Kidney (tissue), 14 donors: ENCODE data around the gene AUTS2. TPM values are rescaled to one million over a fixed set of nuclear protein-coding genes. Genes with fewer than 3 reads are reported as not detected.

ENCODE experiments used
- DNase-seq, 5 donors: peaks; one replicate each; pipeline ENCODE4 v3.0.0-alpha.2; 2013 to 2020
- FAIRE-seq: peaks from 2 replicates; lab custom pipeline; 2012; peaks lifted over from hg19 to GRCh38; lab: Jason Lieb, UNC
- H3K27ac ChIP-seq, 2 donors: one replicate each; pipeline ENCODE4 v1.7.0; 2013; ENCODE audit warnings: low read depth in 2 of 2, low read length in 2 of 2, inconsistent platforms in 1 of 2
- H3K27me3 ChIP-seq: one replicate; pipeline ENCODE4 v1.7.1; 2013; ENCODE audit warnings: low read length, inconsistent platforms; ENCODE audit not compliant: control insufficient read depth, insufficient read depth
- H3K36me3 ChIP-seq, 3 donors: one replicate each; pipeline versions ENCODE4 v1.7.0 to v1.7.1; 2013; ENCODE audit warnings: low read length in 3 of 3, control low read depth in 1 of 3, inconsistent platforms in 1 of 3; ENCODE audit not compliant: insufficient read depth in 3 of 3, control insufficient read depth in 2 of 3
- H3K4me1 ChIP-seq, 3 donors: one replicate each; pipeline versions ENCODE4 v1.7.0 to v1.7.1; 2013; ENCODE audit warnings: low read length in 3 of 3, inconsistent platforms in 1 of 3, low read depth in 1 of 3; ENCODE audit not compliant: control insufficient read depth in 2 of 3, insufficient read depth in 2 of 3
- H3K4me3 ChIP-seq, 3 donors: one replicate each; pipeline versions ENCODE4 v1.7.0 to v1.8.1; 2013; ENCODE audit warnings: low read length in 3 of 3, control low read depth in 1 of 3, inconsistent platforms in 1 of 3
- H3K9ac ChIP-seq, 3 donors: one replicate each; pipeline versions ENCODE4 v1.7.0 to v1.7.1; 2013; ENCODE audit warnings: low read length in 3 of 3, control low read depth in 1 of 3, inconsistent platforms in 1 of 3
- H3K9me3 ChIP-seq, 3 donors: one replicate each; pipeline versions ENCODE4 v1.7.0 to v1.7.1; 2013; ENCODE audit warnings: low read length in 3 of 3, control low read depth in 1 of 3, inconsistent platforms in 1 of 3; ENCODE audit not compliant: control insufficient read depth in 2 of 3, insufficient read depth in 1 of 3
- CTCF ChIP-seq: IDR thresholded peaks from 3 replicates; pipeline ENCODE4 v1.5.1; 2012; ENCODE audit warnings: mild to moderate bottlenecking, moderate library complexity, borderline replicate concordance; ENCODE audit not compliant: insufficient read depth; ENCODE audit errors: extremely low read depth
- intact Hi-C: fragments of 100-400 bp; cut with DNase I; formaldehyde crosslinking; loops from one replicate; pipeline ENCODE4 v1.11.1; 2022
- polyA plus RNA-seq: library from polyadenylated mRNA; stranded (reverse); fragments of 350-450 nt; fragmentation: Illumina TruSeq; extraction: RNeasy Lipid Tissue Mini Kit (QIAGEN cat#74804); gene quantifications from one replicate; pipeline ENCODE4 v1.2.3, GENCODE V29; 2014; ENCODE audit warnings: low read depth, low replicate concordance; ENCODE audit not compliant: insufficient read depth
- total RNA-seq: library from RNA; stranded (reverse); fragmentation: NEBNext Ultra II Directional; extraction: Animal tissue kit (Norgen Biotek cat#: 25700); gene quantifications from one replicate; pipeline ENCODE4 v1.2.1, GENCODE V29; 2021
- donor health status: control.
- donor health status: control.
- donor health status: control.
- donor health status: control.
- donor health status: control.
- donor health status: DM: yes; HTN: yes; CAD: no.
- donor health status: Normal renal cell carcinoma (clear cell type).

AUTS2 gene
- total and polyA plus RNA-seq, 2 donors from 2014 or later = 5.2 to 33.8 TPM

GRCh38 chr7:70744492-70744891 lies 1146.2 kb downstream of the AUTS2 start:
- TF ChIP-seq CTCF = no peak
- intact Hi-C loops = no loop called here
- Histone ChIP-seq H3K9me3 (no peaks in the 10 kb centered on the region), H3K27me3 (no peaks in the 10 kb centered on the region), H3K4me3 (no peak overlapping the region), H3K36me3 (no peaks in the 10 kb centered on the region), H3K9ac (no peak overlapping the region), H3K27ac (no peak overlapping the region), H3K4me1 (no peaks in the 10 kb centered on the region)
- FAIRE-seq = no peak
- DNase-seq = no peak

GRCh38 chr7:70749831-70750230 lies 1151.6 kb downstream of the AUTS2 start:
- DNase-seq = no peak
- Histone ChIP-seq H3K9me3 (no peaks in the 10 kb centered on the region), H3K9ac (no peak overlapping the region), H3K4me3 (no peak overlapping the region), H3K36me3 (no peaks in the 10 kb centered on the region), H3K27ac (no peak overlapping the region), H3K4me1 (peaks cover 0 to 7% (median 2%) of the 10 kb centered on the region in 3 donors), H3K27me3 (no peaks in the 10 kb centered on the region)
- no peak for FAIRE-seq
- intact Hi-C loops = no loop called here
- no peak for TF ChIP-seq CTCF

- FAIRE-seq = no peak
Measured at GRCh38 chr7:70751895-70752294, 1153.6 kb downstream of the AUTS2 start.

More at GRCh38 chr7:70751895-70752294, 1153.6 kb downstream of the AUTS2 start:
- Histone ChIP-seq H3K27me3 (no peaks in the 10 kb centered on the region), H3K9ac (no peak overlapping the region), H3K9me3 (no peaks in the 10 kb centered on the region), H3K36me3 (no peaks in the 10 kb centered on the region), H3K4me3 (no peak overlapping the region), H3K27ac (no peak overlapping the region), H3K4me1 (peaks cover 0 to 7% (median 2%) of the 10 kb centered on the region in 3 donors)
- no peak for TF ChIP-seq CTCF
- no peak for DNase-seq
- intact Hi-C loops = no loop called here
